Measurements from ENCODE around the gene BSPRY. TPM values are rescaled to one million over a fixed set of nuclear protein-coding genes. Genes with fewer than 3 reads are reported as not detected.

Gene BSPRY
- total and polyA plus RNA-seq, 2 of the 13 experiments (the other 11 are each of a cell fraction or from before 2014, with no cell fraction given), result 0.09 to 0.26 TPM

DNA sequence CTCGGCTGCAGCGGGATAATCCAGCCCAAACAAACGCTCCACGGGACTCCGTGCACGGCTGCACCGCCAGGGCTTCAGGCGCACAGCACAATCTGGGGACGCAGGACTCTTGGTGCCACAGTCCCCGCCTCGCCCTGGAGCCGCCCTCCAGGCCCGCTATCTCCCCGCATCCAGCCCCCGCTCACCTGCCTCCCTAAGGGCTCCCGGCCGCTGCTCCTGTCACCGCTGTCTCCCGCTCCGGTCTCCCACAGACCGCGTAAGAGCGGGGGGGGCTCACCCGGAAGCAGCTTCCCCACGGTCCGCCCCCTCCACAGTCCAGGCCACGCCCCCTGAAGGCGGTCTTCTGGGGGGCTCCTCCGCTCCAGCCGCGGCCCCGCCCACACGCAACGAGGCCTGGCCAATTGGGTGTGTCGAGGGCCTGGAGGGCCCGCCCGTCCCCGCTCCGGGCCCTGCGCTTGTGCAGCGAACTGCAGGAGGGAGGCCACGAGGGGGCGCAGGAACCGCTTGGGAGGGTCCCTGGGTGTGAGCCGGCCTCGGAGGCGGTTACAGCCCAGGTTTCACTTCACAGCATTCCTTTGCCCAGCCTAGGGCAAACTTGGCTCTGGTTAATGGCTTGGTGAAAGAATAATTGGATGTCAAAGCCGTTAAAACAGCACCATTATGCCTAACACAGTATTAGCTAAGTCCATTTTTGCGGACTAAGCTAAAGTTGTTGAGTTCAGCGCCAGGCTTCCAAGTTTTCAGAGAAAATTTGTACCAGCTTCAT is 51.9 kb downstream of the BSPRY start, which contains the start of gene ALAD (continued):
- TF ChIP-seq, protein P1, sequence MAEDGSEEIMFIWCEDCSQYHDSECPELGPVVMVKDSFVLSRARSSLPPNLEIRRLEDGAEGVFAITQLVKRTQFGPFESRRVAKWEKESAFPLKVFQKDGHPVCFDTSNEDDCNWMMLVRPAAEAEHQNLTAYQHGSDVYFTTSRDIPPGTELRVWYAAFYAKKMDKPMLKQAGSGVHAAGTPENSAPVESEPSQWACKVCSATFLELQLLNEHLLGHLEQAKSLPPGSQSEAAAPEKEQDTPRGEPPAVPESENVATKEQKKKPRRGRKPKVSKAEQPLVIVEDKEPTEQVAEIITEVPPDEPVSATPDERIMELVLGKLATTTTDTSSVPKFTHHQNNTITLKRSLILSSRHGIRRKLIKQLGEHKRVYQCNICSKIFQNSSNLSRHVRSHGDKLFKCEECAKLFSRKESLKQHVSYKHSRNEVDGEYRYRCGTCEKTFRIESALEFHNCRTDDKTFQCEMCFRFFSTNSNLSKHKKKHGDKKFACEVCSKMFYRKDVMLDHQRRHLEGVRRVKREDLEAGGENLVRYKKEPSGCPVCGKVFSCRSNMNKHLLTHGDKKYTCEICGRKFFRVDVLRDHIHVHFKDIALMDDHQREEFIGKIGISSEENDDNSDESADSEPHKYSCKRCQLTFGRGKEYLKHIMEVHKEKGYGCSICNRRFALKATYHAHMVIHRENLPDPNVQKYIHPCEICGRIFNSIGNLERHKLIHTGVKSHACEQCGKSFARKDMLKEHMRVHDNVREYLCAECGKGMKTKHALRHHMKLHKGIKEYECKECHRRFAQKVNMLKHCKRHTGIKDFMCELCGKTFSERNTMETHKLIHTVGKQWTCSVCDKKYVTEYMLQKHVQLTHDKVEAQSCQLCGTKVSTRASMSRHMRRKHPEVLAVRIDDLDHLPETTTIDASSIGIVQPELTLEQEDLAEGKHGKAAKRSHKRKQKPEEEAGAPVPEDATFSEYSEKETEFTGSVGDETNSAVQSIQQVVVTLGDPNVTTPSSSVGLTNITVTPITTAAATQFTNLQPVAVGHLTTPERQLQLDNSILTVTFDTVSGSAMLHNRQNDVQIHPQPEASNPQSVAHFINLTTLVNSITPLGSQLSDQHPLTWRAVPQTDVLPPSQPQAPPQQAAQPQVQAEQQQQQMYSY (CRISPR knock-in tag; IDR thresholded peaks at IDR 0.05), result peak; percentile 41; the same call in 1 of the 2 replicates
- TF ChIP-seq KDM6A (CRISPR knock-in tag; IDR thresholded peaks at IDR 0.05; ENCODE audit: low read depth) (0 out of 2 replicates have a peak, but pooled peaks have one; percentile 38), ZNF878 (CRISPR knock-in tag; IDR thresholded peaks at IDR 0.05) (no peak), ZNF138 (CRISPR knock-in tag; IDR thresholded peaks at IDR 0.05; ENCODE audit: low read depth) (no peak), ZNF280D (CRISPR knock-in tag; IDR thresholded peaks at IDR 0.05) (peak; percentile 84; the same call in 1 of the 2 replicates), ZNF33B (CRISPR knock-in tag; IDR thresholded peaks at IDR 0.05) (peak; percentile 31; the same call in 1 of the 2 replicates), BCL6 (CRISPR knock-in tag; IDR thresholded peaks at IDR 0.05) (peak; percentile 55), ZNF577 (CRISPR knock-in tag; IDR thresholded peaks at IDR 0.05; ENCODE audit: borderline replicate concordance, low read depth) (no peak), PAF1 (CRISPR knock-in tag; IDR thresholded peaks at IDR 0.05) (no peak), JARID2 (CRISPR knock-in tag; IDR thresholded peaks at IDR 0.05; ENCODE audit: insufficient replicate concordance) (peak; percentile 35), SPEN (CRISPR knock-in tag; IDR thresholded peaks at IDR 0.05; ENCODE audit: low read depth) (peak; percentile 81), MEIS1 (CRISPR knock-in tag; IDR thresholded peaks at IDR 0.05; ENCODE audit: borderline replicate concordance) (no peak), ZNF292 (CRISPR knock-in tag; IDR thresholded peaks at IDR 0.05; ENCODE audit: borderline replicate concordance, low read depth) (peak; percentile 77; the same call in 1 of the 2 replicates), SATB2 (CRISPR knock-in tag; IDR thresholded peaks at IDR 0.05) (no peak), PTBP1 (IDR thresholded peaks at IDR 0.05; ENCODE audit: low read depth, low read length, poor library complexity, severe bottlenecking) (no peak), AKAP8 (CRISPR knock-in tag; IDR thresholded peaks at IDR 0.05) (no peak), PPARG (CRISPR knock-in tag; conservative IDR thresholded peaks at IDR 0.05) (peak; percentile 42; the same call in 1 of the 2 replicates), SOX13 (IDR thresholded peaks at IDR 0.05) (no peak), SOX13 (CRISPR knock-in tag; conservative IDR thresholded peaks at IDR 0.05 in 1 of 2, IDR thresholded peaks at IDR 0.05 in 1 of 2) (peak in 1 of 2 experiments; percentile 53; a peak in 1 of 4 replicates), POLR2A (IDR thresholded peaks at IDR 0.05; ENCODE audit: insufficient read depth in 1 of 2, low read depth in 2 of 2, low read length in 2 of 2) (peak in 1 of 2 experiments; percentile 77; a peak in 2 of 4 replicates), ZNF264 (CRISPR knock-in tag; IDR thresholded peaks at IDR 0.05) (peak; percentile 60; the same call in 1 of the 2 replicates), CC2D1A (CRISPR knock-in tag; IDR thresholded peaks at IDR 0.05) (no peak), ZBTB21 (CRISPR knock-in tag; IDR thresholded peaks at IDR 0.05) (no peak)
